ENCODE data around the gene SPTLC1.
"Not testable (repeated sequence)": the region's sequence is repeated elsewhere in the genome, so short reads cannot be mapped to it uniquely, and the experiment has no call there.

Gene SPTLC1, protein sequence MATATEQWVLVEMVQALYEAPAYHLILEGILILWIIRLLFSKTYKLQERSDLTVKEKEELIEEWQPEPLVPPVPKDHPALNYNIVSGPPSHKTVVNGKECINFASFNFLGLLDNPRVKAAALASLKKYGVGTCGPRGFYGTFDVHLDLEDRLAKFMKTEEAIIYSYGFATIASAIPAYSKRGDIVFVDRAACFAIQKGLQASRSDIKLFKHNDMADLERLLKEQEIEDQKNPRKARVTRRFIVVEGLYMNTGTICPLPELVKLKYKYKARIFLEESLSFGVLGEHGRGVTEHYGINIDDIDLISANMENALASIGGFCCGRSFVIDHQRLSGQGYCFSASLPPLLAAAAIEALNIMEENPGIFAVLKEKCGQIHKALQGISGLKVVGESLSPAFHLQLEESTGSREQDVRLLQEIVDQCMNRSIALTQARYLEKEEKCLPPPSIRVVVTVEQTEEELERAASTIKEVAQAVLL

DNA sequence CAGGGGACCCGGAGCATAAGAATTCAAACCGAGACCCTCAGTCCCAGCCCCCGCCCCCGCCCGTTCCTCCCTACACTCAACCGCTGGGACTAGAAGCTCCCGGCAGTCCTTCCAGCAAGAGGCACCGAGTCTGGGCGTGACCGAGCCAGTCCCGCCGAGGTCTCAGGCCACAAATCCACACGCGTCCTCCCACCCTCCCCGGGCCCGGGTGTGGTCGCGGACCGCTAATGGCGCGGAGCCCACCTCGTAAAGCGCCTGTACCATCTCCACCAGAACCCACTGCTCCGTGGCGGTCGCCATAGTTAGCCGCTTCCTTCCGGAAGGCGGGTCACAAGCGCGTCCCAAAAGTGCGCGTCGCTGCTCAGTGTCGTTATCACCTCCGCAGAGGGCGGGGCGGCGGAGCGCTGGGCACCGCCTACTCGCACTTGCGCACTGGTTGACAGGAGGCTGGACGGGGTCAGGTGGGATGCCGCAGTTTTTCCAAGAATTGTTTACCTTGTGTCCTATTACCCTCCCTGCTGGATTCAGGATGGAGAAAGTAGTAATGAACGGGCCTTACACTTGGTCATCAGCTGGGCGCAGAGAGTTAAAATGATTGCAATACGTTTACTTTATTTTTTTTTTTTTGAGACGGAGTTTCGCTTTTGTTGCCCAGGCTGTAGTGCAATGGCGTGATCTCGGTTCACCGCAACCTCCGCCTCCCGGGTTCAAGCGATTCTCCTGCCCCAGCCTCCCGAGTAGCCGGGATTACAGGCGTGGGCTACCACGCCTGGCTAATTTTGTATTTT, at the start of gene SPTLC1:
Gene SPTLC1 (minus strand): TSS at position 343 of the 788 bp plus-strand sequence. CDS start 43 bp downstream, at position 300.
- peak; percentile 94 for DNase-seq (ENCODE audit: low spot score)

DNA sequence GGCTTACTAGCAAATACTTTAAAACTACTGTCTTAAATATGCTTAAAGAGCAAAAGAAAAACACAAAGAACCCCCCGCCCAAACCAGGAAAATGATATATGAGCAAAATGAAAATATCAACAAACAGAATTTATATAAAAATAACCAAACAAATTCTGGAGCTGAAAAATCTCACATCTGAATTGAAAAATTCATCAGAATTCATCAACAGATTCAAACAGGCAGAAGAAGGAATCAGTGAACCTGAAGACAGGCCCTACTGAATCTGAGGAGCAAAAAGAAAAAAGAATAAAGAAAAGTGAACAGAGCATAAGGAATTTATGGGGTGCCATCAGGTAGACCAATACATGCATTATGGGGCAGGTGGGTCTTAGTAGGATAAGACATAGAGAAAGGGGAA, 49.8 kb upstream of the SPTLC1 start:
- DNase-seq (ENCODE audit: low spot score): no peak

DNA sequence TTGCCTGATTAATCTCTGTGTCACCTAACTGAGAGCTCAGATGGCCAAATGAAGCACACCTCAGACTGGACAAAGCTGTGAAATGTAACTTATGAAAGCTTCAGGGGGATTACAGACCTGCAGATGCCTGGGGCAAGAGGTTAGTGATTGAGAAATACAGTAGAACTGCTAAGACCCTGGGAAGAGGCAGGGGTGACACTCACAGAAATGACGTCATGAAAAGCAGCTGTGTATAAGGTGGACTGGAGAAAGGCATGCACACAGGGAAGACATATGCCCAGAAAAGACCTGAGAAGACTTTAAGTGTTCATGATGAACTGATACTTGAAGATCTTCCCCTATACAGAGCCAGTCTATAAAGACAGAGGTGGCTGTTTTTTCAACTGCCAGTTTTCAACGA, 49.3 kb upstream of the SPTLC1 start:
- no peak for DNase-seq (ENCODE audit: low spot score)

DNA sequence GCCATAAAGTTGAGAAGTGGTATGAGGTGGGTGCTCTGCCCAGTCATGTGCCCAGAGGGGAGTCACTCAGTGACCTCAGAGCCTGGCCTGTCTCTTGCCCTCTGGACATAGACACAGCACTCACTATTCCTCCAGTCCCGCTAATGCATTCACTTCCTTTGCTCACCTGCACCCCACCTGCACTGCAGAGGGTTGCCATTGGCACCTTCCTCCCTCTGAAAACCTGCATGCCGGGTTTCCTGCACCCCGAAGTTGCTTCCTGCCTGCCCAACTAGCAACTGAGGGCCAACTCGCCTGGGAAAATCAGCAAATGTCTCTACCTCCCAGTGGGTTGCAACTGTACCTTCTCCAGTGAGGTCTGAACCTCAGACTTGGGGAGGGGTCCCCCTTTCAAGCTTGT, 48.1 kb upstream of the SPTLC1 start:
- DNase-seq (ENCODE audit: low spot score): no peak

DNA sequence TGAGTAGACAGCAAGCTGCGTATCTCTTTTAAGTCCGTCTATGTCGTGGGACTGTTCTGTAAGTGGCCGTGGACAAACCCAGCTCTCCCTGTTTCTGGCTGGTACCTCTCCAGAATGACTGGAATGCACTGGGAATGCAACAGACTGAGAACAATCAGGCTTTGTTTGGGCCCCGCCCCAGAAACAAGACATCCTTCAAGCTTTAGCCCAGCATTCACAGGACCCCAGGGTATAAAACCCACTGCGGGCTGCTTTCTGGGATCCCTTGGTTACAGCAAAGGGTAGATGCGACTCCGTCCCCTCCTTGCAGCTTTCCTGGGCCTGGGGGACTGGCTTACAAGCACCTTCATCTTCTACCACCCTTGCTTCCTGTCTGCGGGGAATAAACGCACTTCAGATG, 45.6 kb upstream of the SPTLC1 start:
- no peak for DNase-seq (ENCODE audit: low spot score)

DNA sequence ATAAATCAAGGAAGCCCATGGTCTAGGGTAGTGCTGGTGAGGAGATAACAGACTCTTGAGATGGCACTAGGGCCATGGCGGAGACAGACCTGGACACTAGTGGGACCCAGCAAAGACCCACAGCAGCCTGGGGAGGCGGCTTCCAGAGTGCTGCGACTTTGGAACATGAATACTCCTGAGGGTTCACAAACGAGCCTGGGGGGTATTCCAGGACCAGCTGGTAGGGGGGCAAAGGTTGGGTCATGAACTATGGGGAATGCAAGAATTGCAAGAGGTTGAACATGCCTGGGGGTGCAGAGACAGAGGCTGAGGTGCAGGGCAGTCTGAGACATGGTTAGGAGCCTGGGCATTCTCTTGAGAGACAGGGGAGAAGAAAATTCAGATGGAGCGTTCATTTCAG, 43.8 kb upstream of the SPTLC1 start:
- no peak for DNase-seq (ENCODE audit: low spot score)

DNA sequence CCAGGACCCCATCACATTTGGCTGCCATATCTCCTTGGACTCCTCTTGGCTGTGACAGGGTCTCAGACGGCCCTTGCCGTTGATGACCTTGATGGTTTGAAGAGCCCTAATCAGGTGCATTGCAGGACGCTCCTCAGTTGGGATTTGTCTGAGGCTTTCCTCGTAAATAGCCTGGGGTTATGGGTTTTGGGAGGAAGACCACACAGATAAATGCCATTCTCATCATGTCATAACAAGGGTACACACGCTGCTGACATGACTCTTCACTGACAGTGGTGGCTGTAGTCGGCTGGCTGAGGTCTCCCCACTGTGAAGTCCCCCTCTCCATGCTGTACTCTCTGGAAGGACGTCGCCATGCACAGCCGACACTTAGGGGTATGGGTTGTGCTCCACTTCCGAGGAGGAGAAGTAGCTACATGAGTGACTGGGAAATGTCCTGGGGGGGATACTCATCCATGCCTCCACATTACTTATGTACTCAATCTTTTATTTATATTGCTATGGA, 42.9 kb upstream of the SPTLC1 start:
- no peak for DNase-seq (ENCODE audit: low spot score)

DNA sequence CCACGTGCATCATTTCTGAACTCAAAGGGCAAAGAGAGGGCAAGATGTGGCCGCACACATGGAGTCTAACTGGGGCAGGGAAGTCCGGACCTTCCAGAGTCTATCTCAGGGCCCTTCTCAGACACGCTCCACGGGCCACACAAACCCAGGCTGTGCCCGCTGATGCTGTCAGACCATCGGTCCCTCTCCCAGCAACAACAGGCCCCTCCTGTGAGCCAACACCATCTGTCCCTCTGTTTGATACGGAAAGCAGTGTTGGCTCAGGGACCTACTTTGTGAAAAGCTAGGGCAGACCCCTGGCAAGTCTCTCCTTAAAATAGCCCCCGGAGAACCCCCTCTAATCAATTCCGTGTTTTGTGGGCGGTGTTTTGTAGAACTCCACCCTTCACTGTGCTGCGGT, 40.5 kb upstream of the SPTLC1 start:
- DNase-seq (ENCODE audit: low spot score): not testable (repeated sequence)

DNA sequence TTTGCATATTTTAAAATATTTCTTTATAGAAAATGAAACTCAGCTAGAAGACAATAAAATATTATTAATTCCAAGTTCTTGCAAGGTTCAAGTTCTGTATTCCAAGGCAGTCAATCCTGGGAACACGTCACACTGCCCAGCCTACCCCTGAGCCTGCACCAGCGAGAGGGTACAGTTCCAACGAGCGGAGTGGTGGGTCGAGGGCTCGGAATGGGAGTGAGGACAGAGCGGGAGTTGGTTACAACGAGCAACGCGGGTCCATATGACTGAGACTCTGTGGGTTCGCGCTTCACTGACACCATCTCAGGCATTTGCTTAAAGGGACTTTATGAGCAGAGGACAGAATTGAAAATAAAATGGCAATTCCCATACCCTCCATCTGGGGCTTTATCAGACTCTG, 40.0 kb upstream of the SPTLC1 start:
- no peak for DNase-seq (ENCODE audit: low spot score)

DNA sequence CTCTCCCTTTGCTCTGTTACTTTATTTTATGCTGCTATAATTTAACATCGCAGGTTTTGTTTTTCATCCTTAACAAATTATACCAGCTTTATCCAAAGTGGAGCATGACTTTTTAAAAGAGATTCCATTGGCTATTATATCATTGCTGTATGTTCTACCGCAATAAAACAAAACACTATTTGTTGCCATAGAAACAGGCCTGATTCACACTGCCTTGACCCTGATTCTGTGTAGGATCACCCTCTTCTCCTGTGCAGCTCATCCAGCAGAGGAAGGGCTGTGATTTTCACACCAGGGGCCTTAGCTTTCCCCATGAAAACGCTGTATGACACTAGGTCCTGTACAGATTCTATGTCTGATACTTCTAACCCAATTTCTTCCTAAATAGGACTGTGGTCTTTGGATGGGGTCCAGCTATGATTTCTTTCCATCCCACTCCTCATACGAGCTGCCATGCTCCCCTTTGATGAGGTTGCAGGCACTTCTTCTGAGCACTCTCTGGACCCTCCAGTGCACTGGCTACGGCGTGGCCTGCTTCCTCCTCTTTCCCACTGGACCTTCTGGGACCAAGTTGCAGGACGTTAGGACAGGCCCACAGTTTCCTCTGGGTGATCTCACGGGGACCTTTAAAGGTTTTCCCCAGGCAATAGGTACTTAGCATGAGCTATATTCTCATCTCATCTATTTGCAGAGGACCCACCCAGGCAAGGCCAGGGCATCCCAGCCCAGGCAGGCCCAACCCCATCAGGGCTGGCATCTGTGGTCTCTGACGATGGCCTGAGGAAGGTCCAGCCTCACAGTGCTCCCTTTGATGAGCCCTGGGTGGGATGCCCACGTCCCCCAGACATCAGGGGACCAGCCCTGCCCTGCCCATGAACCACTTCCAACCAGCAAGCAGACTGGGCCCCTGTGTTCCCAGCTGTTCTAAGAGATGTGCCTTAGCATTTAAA, 38.5 kb upstream of the SPTLC1 start:
- DNase-seq (ENCODE audit: low spot score): peak; percentile 60

DNA sequence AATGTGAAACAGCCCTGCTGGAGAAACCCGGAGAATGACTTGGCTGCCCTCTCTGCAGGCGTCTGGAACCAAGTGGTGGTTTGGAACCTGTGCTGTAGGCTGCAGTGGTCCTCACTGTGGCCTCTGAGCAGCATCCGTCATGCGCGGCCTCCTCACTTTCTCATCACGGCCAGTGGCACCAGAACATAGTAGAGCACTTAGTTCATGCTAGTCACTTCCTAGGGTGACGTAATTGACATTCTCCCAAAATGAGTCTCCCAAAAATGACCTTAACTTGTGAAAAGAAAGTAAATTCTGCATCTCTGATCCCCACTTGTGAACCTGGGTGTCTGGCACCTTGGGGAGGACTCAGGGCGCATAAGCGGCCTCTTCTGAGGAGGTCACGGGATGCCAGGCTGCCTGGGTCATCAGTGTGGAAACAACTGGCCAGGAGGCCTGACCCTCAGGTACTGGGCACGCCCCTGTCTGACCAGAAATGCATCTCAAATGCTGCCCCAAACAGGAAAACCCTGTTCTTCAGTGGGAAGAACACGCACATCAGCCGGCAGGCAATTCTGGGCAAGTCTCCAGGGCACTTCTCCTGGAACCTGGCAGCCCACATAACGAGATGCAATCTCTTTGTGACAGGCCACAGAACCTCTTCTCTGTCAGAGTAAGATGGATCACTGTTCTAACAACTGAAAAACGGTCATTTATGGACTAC, 36.6 kb upstream of the SPTLC1 start:
- DNase-seq (ENCODE audit: low spot score): peak; percentile 45

DNA sequence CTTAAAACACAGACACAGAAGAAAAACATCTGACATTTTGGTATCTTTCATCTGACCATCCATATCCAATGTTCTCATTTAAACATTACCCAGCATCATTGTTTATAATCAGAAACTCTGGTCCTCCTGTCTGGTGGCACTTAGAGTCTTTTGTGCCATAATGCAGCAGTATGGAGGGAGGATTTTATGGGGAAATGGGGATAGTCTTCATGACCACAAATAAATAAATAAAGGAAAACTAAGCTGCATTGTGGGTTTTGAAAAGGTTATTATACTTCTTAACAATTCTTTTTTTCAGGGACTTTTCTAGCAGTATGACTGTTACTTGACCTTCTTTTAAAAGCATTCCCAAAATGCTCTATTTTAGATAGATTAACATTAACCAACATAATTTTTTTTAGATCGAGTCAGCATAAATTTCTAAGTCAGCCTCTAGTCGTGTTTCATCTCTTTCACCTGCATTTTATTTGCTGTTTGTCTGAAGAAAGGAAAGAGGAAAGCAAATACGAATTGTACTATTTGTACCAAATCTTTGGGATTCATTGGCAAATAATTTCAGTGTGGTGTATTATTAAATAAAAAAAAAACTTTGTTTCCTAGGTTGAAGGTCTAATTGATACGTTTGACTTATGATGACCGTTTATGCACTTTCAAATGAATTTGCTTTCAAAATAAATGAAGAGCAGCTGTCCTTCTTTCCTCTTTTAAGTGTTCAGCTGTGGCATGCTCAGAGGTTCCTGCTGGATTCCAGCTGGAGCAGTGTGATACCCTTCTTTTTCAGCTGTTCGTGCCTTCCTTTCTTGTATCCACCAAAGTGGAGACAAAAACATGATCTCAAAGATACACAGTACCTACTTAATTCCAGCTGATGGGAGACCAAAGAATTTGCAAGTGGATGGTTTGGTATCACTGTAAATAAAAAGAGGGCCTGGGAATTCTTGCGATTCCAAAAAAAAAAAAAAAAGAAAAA, 35.6 kb upstream of the SPTLC1 start:
- not testable (repeated sequence) for DNase-seq (ENCODE audit: low spot score)

DNA sequence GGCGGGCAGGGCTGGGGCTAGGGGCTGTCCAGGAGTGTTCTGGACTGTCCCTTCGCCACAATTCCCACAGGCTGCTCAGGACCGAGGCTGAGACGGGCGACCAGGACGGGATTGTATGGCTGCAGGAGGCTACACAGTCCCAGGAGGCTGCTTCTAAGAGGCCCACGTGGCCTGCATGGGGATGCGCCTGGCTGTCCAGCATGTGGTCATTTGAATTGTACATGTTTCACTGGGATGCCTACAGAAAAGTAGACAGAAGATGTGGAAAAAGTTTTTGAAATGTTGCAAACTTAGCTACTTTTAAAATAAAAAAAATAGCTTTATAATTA, 32.6 kb upstream of the SPTLC1 start:
- no peak for DNase-seq (ENCODE audit: low spot score)

DNA sequence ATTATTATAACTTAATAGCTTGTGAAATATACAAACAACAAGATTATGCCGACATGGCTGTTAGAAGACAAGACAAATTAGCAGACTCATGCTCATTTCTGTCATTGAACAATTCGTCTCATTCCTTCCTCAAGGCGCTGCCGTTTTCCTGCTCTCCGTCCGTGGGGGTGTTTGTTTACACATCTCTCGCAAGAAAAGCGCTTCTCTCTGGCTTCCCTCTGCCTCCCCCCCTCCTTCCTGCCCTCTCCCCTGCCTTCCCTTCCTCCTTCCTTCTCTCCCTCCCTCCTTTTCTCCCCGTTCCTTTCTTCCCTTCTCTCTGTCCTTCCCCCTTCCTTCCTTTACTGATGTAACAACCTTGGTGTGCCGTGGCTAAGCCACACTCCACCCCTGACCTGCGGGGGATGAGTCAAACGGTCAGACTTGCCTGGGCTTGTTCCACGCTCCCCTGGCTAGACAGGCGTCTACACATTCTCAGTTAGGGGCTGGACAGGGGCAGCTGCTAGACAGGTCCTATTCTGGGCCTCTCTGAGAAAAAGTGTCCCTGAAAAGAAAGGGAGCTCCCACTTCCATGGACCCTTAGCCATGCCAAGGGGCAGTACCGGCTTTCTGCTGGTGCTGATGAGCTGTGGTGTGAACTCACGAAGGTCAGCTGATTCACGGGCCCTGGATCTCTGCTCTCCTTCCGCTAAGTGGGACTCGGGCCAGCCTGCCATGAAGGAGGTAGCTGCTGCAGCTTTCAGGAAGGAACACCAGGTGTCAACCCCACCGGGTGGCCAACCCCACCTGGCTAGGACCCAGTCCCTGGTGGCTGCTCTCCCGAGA, 32.0 kb upstream of the SPTLC1 start:
- peak; percentile 94 for DNase-seq (ENCODE audit: low spot score)

DNA sequence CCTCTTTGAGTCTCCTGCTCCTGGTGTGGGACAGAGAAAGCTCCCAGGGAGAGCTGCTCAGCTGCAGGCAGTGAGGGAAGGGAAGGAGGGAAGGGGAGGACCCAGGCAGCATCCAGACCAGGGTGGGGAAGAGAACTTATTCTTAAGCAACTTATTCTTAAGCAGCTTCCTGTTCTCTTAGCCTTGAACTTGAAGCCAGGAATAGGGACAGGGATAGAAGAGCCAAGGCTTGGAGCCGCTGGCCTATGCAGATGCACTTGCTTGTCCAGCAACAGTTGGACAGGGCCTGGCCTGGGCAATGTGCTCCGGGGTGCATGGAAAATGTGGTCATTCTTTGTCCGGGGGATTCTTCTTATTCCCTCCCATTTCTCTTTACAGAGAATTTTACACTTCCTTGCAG, 31.4 kb upstream of the SPTLC1 start:
- peak; percentile 12 for DNase-seq (ENCODE audit: low spot score)

DNA sequence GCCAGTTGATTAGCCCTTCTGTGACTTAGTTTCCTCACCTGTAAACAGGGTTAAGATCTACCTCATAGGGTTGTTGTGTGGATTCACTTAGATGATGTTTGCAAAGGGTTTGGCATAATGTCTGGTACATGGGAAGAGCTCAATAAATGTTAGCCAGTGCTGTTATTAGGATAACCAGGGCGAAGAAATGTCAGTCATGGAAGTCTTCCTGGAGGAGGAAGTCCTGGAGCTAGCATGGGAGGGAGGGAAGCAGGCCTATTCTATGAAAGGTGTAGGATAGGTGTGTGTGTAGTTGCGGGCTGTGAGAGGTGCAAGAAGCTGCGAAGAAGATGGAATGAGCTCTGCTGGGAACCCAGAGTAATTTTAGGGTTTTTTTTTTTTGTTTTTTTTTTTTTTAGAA, 30.6 kb upstream of the SPTLC1 start:
- DNase-seq (ENCODE audit: low spot score): not testable (repeated sequence)

DNA sequence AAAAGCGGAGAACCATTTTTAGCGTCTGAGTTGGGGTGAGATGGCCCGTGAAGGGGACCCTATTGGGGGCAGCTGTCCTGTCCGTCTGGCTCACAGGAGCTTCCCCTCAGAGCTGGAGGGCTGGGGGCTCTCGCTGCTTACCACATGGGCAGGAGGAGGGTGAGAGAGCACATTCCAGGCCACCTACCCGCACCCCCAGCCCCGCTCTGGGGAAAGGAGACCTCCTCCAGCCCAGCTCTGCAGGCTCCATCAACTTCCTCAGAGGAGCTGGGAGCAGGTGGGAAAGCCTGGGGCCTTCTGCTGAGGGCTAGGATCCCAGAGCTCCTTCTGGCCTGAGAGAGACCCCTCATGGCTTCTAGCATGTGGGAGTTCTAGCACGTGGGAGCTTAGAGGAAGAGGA, 27.1 kb upstream of the SPTLC1 start:
- no peak for DNase-seq (ENCODE audit: low spot score)

DNA sequence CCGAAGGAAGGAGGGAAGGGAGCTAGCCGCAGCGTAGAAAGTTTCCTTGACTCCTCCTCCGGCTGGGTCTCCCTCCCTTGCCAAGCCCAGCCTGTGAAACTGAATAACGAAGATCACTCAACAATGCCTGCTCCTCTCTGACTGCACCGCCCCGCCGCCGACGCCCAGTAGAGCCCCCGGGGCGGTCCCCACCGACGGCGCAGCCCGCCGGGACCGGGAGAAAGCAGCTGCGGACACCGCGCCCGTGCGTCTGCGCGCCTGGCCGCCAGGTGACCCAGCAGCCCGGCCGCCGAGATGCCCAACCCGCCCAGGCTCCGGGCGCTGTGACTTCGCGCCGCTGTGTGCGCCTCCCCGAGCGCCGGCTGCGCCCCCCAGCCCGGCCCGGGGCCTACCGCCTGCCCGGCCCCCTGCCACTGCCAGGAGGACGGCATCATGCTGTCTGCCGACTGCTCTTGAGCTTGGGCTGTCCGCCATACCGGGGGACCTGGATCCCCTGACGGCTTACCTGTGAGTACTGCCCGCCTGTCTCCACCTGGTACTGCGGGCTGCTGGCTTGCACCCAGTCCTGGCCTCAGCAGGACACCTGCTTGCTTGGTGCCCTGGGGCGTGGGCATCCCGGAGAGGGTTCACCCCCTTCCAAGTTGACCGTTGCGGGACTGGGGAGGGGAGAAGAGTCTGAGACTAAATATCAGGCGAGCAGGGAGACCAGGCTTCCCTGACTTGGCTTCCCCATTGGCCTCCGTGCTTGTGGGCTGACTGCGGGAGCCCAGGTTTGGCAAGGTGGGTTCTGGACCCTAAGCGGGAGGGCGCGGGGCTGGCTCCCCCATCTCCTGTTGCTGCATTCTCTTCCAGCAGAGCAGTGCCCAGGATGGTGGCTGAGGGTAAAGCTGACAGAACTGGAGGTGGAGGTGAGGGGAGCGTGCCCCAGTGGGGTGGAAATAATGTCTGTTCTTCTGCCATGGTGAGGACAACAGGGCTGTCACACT, 26.2 kb upstream of the SPTLC1 start:
- peak; percentile 48 for DNase-seq (ENCODE audit: low spot score)
